ENCODE measurements around the gene MGAT4A.
"Not testable (repeated sequence)": the region's sequence is repeated elsewhere in the genome, so short reads cannot be mapped to it uniquely, and the experiment has no call there.

The MGAT4A gene

DNA sequence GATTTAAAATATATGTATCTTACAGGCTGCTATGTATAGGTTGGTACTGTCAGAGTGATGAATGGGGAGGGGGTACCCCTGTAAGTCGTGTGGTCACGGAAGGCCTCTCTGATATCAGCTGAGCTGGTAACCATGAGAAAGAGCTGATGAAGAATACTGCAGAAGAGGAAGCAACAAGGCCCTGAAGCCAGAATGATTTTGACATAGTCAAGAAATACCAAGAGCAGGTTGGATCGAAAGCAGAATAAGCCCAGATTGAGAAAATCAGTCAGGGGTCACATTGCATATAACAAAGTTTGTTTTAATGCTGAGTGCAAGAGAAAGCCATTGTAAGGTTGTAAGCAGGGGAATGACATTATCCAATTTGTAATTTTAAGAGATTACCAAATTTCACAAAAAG lies 65.3 kb downstream of the MGAT4A start:
- Histone ChIP-seq H4K20me1 (peaks cover 0 to 94% (median 0%) of the 10 kb centered on the region in 11 experiments; a peak in 3 of 22 replicates), H3K4me1 (peaks cover 0 to 27% (median 7%) of the 10 kb centered on the region in 10 experiments; a peak in 14 of 20 replicates), H3K36me3 (peaks cover 8 to 100% (median 25%) of the 10 kb centered on the region in 11 experiments; a peak in 16 of 22 replicates), H3K27me3 (no peaks in the 10 kb centered on the region), H3K4me2 (no peak overlapping the region), H3K27ac (no peak overlapping the region), H3K9me3 (replicated peaks in 1 of 11) (peaks cover 18 to 60% (median 35%) of the 10 kb centered on the region in 11 experiments; a peak in 21 of 22 replicates), H3K4me3 (no peak overlapping the region), H3K9ac (no peak overlapping the region)
- TF ChIP-seq Cebpa-rat (IDR thresholded peaks at IDR 0.05) = no peak

DNA sequence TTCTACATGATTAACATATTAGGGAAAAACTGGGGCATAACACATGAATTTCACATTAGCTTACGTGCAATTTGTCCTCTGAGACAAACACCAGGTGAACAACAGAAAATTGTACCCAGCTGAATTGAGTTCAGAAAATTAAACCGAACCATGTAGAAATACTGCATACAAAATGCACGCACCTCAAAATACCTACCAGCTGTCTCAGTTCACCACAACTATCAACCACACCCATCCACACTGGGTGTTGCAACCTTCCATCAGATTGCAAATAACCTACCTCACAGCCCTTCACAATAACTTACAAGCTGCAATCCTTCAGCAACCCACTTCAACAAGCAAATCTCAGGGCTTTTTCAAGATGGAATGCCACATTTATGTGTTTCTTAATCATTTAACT lies 66.6 kb downstream of the MGAT4A start:
- Histone ChIP-seq H3K4me2 (peak overlapping the region in 2 of 11 experiments; percentile 10 to 34; a peak in 2 of 22 replicates), H4K20me1 (peaks cover 0 to 93% (median 0%) of the 10 kb centered on the region in 11 experiments; a peak in 3 of 22 replicates), H3K27ac (peak overlapping the region in 1 of 11 experiments; percentile 38; a peak in 1 of 22 replicates), H3K4me3 (no peak overlapping the region), H3K9ac (no peak overlapping the region), H3K4me1 (peaks cover 0 to 16% (median 2%) of the 10 kb centered on the region in 10 experiments; a peak in 9 of 20 replicates), H3K27me3 (no peaks in the 10 kb centered on the region), H3K36me3 (peaks cover 4 to 100% (median 16%) of the 10 kb centered on the region in 11 experiments; a peak in 15 of 22 replicates), H3K9me3 (replicated peaks in 1 of 11) (peaks cover 24 to 54% (median 35%) of the 10 kb centered on the region in 11 experiments; a peak in 21 of 22 replicates)
- peak in 3 of 11 experiments; percentile 22 to 44 (median 24); a peak in 1 of 22 replicates for TF ChIP-seq Cebpa-rat (IDR thresholded peaks at IDR 0.05)

DNA sequence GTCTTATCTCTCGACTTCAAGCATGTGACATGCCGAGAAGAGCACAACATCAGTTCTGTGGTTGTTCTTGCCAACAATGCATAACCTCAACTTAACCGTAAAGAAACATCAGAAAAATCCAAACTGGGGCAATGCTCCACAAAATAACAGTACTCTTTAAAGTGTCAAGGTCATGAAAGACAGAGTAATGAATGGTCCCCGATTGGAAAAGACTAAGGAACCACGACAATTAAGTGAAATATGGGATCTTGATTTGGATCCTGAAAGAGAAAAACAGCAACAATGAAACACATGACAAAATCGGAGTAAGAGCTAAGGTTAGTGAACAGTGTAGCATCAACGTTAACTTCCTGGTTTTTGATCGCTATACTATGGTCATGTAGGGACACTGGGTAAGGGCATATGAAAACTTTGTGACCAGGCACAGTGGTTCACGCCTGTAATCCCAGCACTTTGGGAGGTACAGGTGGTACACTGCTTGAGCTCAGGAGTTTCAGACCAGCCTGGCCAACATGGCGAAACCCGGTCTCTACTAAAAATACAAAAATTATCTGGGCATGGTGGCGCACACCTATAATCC lies 67.3 kb downstream of the MGAT4A start:
- Histone ChIP-seq H4K20me1 (peaks cover 0 to 94% (median 0%) of the 10 kb centered on the region in 11 experiments; a peak in 3 of 22 replicates), H3K4me1 (peaks cover 0 to 16% (median 2%) of the 10 kb centered on the region in 10 experiments; a peak in 9 of 20 replicates), H3K9me3 (replicated peaks in 1 of 11) (peaks cover 16 to 46% (median 29%) of the 10 kb centered on the region in 11 experiments; a peak in 21 of 22 replicates), H3K27me3 (no peaks in the 10 kb centered on the region), H3K4me3 (no peak overlapping the region), H3K9ac (no peak overlapping the region), H3K36me3 (peaks cover 0 to 100% (median 16%) of the 10 kb centered on the region in 11 experiments; a peak in 15 of 22 replicates), H3K4me2 (no peak overlapping the region), H3K27ac (no peak overlapping the region)
- TF ChIP-seq Cebpa-rat (IDR thresholded peaks at IDR 0.05) = no peak

DNA sequence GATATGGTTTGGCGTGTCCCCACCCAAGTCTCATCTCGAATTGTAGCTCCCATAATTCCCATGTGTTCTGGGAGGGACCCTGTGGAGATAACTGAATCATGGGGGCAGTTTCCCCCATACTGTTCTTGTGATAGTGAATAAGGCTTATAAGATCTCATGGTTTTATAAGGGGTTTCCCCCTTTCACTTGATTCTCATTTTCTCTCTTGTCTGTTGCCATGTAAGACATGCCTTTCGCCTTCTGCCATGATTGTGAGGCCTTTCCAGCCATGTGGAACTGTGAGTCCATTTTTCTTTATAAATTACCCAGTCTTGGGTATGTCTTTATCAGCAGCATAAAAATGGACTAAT lies 71.5 kb downstream of the MGAT4A start:
- not testable (repeated sequence) for H3K4me2 ChIP-seq, H3K9ac ChIP-seq, H3K27me3 ChIP-seq, H3K27ac ChIP-seq, H3K4me3 ChIP-seq
- peaks cover 0 to 98% (median 0%) of the 10 kb centered on the region in 11 experiments; a peak in 3 of 22 replicates for H4K20me1 ChIP-seq
- H3K4me1 ChIP-seq = peaks cover 9 to 21% (median 15%) of the 10 kb centered on the region in 10 experiments
- peaks cover 7 to 19% (median 10%) of the 10 kb centered on the region in 11 experiments; a peak in 18 of 22 replicates for H3K9me3 ChIP-seq (replicated peaks in 1 of 11)
- peaks cover 0 to 98% (median 11%) of the 10 kb centered on the region in 11 experiments; a peak in 11 of 22 replicates for H3K36me3 ChIP-seq

- H3K27ac ChIP-seq = no peak overlapping the region
- H3K27me3 ChIP-seq = no peaks in the 10 kb centered on the region
- peaks cover 7 to 26% (median 18%) of the 10 kb centered on the region in 10 experiments for H3K4me1 ChIP-seq
- H3K4me2 ChIP-seq = no peak overlapping the region
- H3K36me3 ChIP-seq = peaks cover 0 to 97% (median 11%) of the 10 kb centered on the region in 11 experiments; a peak in 11 of 22 replicates
- H4K20me1 ChIP-seq = peaks cover 0 to 98% (median 0%) of the 10 kb centered on the region in 11 experiments; a peak in 3 of 22 replicates
- H3K9ac ChIP-seq = no peak overlapping the region
- no peak for TF ChIP-seq Cebpa-rat (IDR thresholded peaks at IDR 0.05)
- peaks cover 7 to 19% (median 10%) of the 10 kb centered on the region in 11 experiments; a peak in 18 of 22 replicates for H3K9me3 ChIP-seq (replicated peaks in 1 of 11)
- H3K4me3 ChIP-seq = no peak overlapping the region
Observed at GRCh38 chr2:98658816-98659490, 72.0 kb downstream of the MGAT4A start.

DNA sequence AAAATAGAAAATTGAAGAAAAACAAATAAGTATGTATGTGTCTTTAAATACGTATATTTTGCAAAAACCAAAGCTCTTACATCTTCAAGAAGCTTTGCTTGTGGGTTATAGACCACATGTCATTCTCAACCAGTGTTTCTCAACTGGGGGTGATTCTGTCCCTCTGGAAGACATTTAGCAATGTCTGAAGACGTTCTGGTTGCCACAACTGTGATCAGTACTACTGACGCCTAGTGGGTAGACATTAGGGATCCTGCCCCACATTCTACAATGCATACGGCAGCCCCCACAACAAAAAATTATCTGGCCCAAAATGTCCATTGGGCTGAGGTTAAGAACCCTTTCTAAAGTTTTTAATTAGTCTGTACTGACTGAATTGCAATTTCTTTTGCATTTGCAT lies 74.1 kb downstream of the MGAT4A start:
- H3K4me2 ChIP-seq = no peak overlapping the region
- H3K9ac ChIP-seq = no peak overlapping the region
- H3K27ac ChIP-seq = no peak overlapping the region
- TF ChIP-seq Cebpa-rat (IDR thresholded peaks at IDR 0.05) = no peak
- H4K20me1 ChIP-seq = peaks cover 0 to 98% (median 0%) of the 10 kb centered on the region in 11 experiments; a peak in 3 of 22 replicates
- peaks cover 0 to 92% (median 14%) of the 10 kb centered on the region in 11 experiments; a peak in 11 of 22 replicates for H3K36me3 ChIP-seq
- H3K9me3 ChIP-seq (replicated peaks in 1 of 11) = peaks cover 7 to 17% (median 10%) of the 10 kb centered on the region in 11 experiments; a peak in 18 of 22 replicates
- peaks cover 7 to 42% (median 18%) of the 10 kb centered on the region in 10 experiments for H3K4me1 ChIP-seq
- no peak overlapping the region for H3K4me3 ChIP-seq
- H3K27me3 ChIP-seq = no peaks in the 10 kb centered on the region

DNA sequence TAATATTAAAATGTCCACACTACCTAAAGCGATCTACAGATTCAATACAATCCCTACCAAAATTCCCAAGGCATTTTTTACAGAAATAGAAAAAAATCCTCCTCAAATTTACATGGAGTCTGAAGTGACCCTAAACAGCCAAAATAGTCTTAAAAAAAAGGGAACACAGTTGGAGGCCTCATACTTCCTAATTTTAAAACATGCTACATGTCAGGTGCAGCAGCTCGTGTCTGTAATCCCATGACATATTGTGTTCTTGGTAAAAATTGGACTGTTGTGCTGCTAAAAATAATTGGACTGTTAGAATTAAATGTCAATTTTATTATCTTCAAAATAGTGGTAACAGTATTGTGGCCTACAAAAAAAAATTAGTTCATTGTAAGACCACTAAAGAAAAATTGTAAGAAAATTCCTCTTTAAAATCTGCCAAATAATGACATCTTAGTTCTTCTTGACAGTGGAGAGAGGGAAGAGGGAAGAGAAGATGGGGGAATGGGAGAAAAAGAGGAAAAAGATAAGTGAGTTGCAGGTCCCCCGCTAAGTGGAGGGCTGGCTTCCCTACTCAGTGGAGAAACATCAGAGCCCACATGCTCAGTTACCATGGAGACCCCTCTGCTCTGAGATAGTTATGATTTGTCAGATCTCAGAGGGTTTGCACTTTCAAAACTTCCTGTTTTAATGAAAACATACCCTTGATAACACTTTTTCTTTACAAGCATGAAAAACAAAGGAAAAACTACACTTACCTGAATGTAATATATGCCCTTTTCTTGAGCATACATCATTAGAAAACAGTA lies 76.0 kb downstream of the MGAT4A start:
- peaks cover 0 to 89% (median 5%) of the 10 kb centered on the region in 11 experiments; a peak in 10 of 22 replicates for H3K36me3 ChIP-seq
- peak overlapping the region in 3 of 11 experiments; percentile 50 to 57 (median 53); a peak in 5 of 22 replicates for H3K27ac ChIP-seq
- peak overlapping the region; percentile 41 to 70 (median 51) for H3K4me2 ChIP-seq
- H3K27me3 ChIP-seq = no peaks in the 10 kb centered on the region
- peak overlapping the region in 2 of 11 experiments; percentile 8 to 41; a peak in 2 of 22 replicates for H3K9ac ChIP-seq
- H3K9me3 ChIP-seq (replicated peaks in 1 of 11) = no peaks in the 10 kb centered on the region
- H4K20me1 ChIP-seq = peaks cover 0 to 99% (median 0%) of the 10 kb centered on the region in 11 experiments; a peak in 3 of 22 replicates
- peaks cover 7 to 43% (median 14%) of the 10 kb centered on the region in 10 experiments for H3K4me1 ChIP-seq
- no peak overlapping the region for H3K4me3 ChIP-seq
- no peak for TF ChIP-seq Cebpa-rat (IDR thresholded peaks at IDR 0.05)

DNA sequence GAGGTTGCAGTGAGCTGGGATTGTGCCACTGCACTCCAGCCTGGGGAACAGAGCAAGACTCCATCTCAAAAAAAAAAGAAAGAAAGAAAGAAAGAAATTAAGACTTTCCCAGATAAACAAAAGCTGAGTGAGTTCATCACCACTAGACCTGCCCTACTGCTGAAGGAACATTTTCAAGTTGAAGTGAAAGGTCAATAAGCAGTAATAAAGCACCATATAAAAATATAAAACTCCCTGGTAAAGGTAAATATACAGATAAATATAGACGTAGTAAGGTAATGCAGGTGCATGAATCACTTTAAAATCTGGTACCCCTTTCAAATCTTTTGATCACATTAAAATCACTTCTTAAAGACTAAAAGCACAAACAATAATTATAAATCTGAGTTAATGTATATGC lies 79.9 kb downstream of the MGAT4A start:
- no peaks in the 10 kb centered on the region for H3K9me3 ChIP-seq (replicated peaks in 1 of 11)
- H3K27ac ChIP-seq = no peak overlapping the region
- peaks cover 0 to 85% (median 14%) of the 10 kb centered on the region in 11 experiments; a peak in 13 of 22 replicates for H3K36me3 ChIP-seq
- H3K4me2 ChIP-seq = no peak overlapping the region
- no peak overlapping the region for H3K4me3 ChIP-seq
- no peak overlapping the region for H3K9ac ChIP-seq
- peaks cover 0 to 99% (median 0%) of the 10 kb centered on the region in 11 experiments; a peak in 3 of 22 replicates for H4K20me1 ChIP-seq
- H3K27me3 ChIP-seq = no peaks in the 10 kb centered on the region
- H3K4me1 ChIP-seq = peaks cover 18 to 46% (median 28%) of the 10 kb centered on the region in 10 experiments
- TF ChIP-seq Cebpa-rat (IDR thresholded peaks at IDR 0.05) = no peak
